NCI-H2171 treated with DMSO at 0.1 percent for 48 hours (cell line): ENCODE data around the gene ITGAE.
"Not testable (repeated sequence)": the region's sequence is repeated elsewhere in the genome, so short reads cannot be mapped to it uniquely, and the experiment has no call there.

Experiments
- DNase-seq: peaks from one replicate; lab custom pipeline; 2025; lab: John Stamatoyannopoulos, UW

The ITGAE gene

DNA sequence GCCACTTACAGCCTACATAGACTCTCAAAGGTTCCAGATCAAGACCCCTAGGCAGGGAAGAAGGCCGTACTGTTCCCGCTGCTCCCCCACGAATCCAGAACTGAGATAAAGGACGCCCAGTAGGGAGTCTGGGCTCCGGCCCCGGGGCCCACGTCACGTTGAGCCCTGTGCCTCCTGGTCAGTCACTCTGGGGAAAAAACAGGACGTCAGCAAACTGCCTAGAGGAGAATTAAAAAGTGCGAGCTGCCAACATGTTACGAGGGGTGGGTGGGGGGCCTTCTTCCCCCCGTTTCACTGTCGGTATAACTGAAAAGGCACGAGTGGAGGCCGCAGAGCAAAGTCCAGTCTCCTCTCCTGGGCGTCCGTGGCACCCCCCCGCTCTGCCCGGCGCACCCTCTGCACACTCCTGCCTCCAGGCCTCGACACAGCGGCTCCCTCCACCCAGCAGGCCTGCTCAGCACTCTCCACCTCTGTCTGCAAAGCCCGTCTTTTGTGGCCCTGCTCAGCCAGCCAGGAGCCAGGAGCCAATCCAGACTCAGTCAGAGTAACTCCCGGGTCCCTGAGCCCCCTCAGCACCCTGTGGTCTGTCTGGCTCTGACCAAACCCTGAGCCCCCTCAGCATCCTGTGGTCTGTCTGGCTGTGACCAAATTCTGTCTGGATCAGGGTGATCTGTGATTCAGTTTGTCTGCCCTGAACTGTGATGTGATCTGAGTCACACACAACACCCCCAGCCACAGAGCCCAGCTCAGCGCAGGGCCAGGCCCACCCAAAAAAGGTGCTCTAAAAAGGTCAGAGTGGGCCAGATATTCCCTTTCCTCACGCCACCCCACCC is 6.2 kb downstream of the ITGAE start:
- no peak for DNase-seq

- not testable (repeated sequence) for DNase-seq
Measured at GRCh38 chr17:3794152-3794551, 6.8 kb downstream of the ITGAE start.

GRCh38 chr17:3793258-3793657 is 7.7 kb downstream of the ITGAE start:
- not testable (repeated sequence) for DNase-seq

- no peak for DNase-seq
Measured at GRCh38 chr17:3792481-3792880, 8.5 kb downstream of the ITGAE start.

DNA sequence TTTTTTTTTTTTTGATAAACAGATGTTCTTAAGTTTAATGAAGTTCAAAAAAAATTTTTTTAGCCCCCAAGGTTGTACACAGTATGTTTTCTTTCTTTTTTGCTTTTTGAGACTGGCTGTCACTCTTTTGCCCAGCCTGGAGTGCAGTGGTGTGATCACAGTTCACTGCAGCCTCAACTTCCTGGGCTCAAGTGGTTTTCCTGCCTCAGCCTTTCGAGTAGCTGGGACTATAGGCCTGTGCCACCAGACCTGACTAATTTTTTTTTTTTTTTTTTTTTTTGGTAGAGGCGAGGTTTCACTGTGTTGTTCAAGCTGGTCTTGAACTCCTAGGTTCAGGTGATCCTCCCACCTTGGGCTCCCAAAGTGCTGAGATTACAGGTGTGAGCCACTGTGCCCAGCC is 12.8 kb downstream of the ITGAE start:
- peak; percentile 30 for DNase-seq

GRCh38 chr17:3785323-3785722 is 15.7 kb downstream of the ITGAE start:
- DNase-seq: not testable (repeated sequence)

DNA sequence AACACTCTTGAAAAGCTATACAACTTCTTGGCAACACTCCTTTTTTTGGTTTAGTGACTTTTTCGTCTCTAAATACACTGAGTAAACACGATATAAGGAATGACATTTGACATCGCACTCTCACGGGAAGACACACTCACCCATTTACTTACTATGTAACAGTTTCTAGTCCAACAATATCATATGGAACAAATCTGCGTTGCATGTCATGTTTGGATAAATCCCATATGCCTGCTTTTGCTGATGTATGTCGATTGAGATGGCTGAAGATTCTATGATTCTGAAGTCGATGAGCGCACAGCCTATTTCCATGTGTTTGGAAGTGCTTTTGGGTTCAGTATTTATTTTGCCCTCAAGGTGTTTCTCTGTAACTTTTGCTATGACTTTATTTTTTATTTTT is 18.2 kb downstream of the ITGAE start:
- no peak for DNase-seq

GRCh38 chr17:3780986-3781385 is 20.0 kb downstream of the ITGAE start:
- DNase-seq: no peak

- DNase-seq: no peak
Measured at GRCh38 chr17:3777366-3778120, 23.4 kb downstream of the ITGAE start.

DNA sequence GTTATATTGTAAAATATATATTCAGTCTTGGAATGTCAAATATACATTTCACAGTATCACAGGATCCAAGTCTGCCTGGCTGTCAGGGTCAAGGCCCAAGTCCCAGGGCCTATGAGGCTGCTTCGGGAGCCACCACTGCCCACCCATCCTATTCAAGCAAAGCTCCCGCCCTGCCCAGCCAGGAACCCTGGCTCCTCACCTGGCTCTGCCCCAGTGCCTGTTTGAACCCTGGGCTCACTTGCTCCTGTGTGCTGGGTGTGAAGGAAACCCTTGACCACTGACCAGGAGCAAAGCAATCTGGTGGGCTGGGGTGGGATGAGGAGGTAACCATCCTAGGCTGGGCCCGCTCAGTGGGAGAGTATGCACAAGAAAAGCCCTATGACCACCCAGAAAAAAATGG is 27.0 kb downstream of the ITGAE start:
- DNase-seq: no peak

- no peak for DNase-seq
Measured at GRCh38 chr17:3773511-3773910, 27.5 kb downstream of the ITGAE start.

DNA sequence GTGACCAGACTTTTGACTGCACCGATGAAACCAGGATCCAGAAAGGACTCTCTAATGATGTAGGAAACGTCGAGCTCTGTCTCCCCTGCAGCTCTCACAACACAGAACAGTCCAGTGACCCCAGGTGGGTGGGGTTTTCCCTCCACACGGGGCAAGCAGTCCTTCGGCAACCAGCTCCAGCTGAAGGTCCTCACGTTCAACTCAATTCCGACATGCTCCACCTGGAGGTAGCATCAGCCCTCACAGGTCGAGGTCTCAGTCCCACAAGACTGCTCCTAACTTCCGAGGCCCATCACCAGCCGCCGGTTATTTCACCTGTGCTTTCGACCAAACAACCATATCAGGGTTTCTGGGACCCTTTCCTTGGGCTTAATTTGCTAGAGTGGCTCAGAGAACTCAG is 28.2 kb downstream of the ITGAE start:
- DNase-seq: no peak

- no peak for DNase-seq
Measured at GRCh38 chr17:3771140-3771539, 29.8 kb downstream of the ITGAE start.

- DNase-seq: no peak
Measured at GRCh38 chr17:3770466-3770865, 30.5 kb downstream of the ITGAE start.

- no peak for DNase-seq
Measured at GRCh38 chr17:3768769-3769168, 32.2 kb downstream of the ITGAE start.

GRCh38 chr17:3768341-3768740 is 32.6 kb downstream of the ITGAE start:
- DNase-seq: no peak

GRCh38 chr17:3766779-3767178 is 34.2 kb downstream of the ITGAE start:
- DNase-seq: no peak

DNA sequence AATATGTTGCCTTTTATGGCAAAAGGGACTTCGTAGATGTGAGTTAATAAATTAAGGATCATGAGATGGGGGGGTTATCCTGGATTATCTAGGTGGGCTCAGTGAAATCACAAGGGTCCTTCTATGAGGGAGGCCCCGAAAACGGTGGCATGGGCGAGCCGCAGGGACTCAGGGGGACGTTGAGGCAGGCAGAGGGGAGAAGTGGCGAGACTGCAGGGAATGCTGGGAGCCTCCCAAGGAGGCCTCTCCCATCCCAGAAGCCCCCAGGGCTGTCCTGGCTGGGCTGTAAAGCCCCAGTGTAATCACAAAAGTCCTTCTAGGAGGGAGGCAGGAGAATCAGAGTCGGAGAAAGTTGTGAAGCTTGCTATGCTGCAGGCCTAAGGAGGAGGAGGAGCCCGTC is 35.0 kb downstream of the ITGAE start:
- DNase-seq: no peak

GRCh38 chr17:3763777-3764170 is 37.2 kb downstream of the ITGAE start:
- no peak for DNase-seq

GRCh38 chr17:3762922-3763776 is 37.8 kb downstream of the ITGAE start:
- DNase-seq: no peak

GRCh38 chr17:3761918-3762380 is 39.0 kb downstream of the ITGAE start:
- no peak for DNase-seq
